HG02610 (cell line): ENCODE data around the gene TSPAN11.
"Not testable (repeated sequence)": the region's sequence is repeated elsewhere in the genome, so short reads cannot be mapped to it uniquely, and the experiment has no call there.

Experiments
- ATAC-seq: cut with Tn5 transposase; IDR thresholded peaks from one replicate; pipeline ENCODE4 v1.9.1; 2021; ENCODE audit warnings: mild to moderate bottlenecking, moderate library complexity; ENCODE audit not compliant: unreplicated experiment

TSPAN11 gene

DNA sequence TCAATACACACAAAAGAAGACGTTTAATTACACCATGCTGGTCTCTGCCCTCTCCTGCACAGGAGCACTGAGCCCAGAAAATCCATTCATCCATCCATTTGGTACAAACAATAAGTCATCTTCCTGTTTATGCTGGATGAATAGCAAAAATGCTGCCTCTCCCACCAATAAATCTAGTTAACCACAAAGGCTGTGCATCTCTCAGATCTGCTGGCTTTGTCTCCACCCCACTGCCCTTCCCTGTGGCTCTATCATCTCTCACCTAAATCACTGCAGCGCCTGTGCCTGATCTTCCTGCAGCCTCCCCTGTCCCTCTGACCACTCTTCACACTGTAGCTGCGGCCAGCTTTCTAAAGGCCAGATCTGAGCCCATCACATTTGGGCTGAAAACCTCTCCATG is 74.2 kb downstream of the TSPAN11 start:
- no peak for ATAC-seq

DNA sequence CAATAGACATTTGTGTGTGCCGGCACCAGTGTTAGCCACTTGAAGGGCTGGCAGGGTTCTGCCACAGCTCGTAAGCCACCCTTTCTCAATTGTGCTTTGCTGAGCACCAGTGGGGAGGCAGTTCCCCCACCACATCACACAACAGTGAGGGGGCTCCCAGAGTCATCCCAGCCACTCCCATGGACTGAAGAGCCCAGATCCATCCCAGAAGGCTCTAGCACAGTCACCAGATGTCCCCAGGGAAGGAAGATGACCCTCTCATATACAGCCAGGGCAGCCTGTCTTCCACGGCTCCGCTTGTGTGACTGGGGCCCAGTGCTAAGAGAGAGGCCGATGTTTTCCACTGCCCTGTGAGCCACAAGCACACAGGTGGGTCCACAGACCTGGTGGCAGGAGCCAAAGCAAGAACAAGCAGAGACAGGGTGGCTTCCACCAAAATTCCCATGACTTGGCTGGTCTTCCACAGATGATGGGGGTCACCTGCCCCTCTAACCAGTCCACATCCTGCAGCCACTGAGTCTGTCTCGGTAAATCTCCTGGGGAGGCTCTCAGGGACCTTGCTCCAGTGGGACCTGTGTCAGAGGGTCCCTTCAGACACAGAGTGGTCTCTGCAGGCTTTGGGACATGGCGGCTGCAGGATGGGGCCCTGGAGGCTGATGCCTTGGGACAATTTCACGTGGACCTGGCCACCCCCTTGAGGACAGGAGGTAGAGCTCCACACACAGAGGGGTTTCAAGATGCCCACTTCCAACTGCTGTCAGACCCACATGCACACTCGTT is 75.2 kb downstream of the TSPAN11 start:
- ATAC-seq: no peak

DNA sequence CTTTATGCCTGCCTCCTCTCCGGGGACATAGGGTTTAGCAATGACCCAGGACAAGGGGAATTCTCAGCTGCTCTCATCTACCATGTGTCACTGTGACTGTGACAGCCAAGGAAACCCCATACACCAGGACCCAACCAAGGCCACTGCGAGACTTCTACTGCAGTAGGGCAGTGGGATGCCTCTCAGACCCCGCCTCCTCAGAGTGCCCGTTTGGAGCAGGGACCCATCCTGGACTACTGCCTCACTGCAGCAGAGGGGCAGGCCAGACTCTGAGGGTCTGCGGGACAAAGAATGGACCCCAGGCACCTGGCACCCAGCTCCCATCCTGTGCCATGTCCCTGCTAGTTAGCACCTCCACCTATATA is 75.8 kb downstream of the TSPAN11 start:
- ATAC-seq: peak; percentile 51

DNA sequence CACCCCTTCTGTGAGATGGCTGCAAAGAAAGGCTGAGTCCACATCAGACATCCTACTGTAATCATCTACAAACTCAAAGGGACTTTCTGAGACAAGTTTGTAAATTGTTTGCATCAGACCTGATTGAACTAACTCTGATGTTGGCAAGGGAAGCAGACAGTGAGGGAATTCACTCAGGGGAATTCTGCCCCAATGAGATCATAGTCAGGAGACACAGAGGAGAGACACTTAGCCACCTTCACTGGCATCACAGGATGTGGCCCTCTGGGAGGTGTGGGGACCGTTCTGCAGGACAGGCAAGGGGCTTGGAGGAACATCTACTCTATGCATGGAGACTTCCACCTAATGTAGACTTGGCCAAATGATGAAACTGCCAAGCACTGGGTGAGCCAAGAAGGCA is 76.5 kb downstream of the TSPAN11 start:
- ATAC-seq: peak; percentile 73

DNA sequence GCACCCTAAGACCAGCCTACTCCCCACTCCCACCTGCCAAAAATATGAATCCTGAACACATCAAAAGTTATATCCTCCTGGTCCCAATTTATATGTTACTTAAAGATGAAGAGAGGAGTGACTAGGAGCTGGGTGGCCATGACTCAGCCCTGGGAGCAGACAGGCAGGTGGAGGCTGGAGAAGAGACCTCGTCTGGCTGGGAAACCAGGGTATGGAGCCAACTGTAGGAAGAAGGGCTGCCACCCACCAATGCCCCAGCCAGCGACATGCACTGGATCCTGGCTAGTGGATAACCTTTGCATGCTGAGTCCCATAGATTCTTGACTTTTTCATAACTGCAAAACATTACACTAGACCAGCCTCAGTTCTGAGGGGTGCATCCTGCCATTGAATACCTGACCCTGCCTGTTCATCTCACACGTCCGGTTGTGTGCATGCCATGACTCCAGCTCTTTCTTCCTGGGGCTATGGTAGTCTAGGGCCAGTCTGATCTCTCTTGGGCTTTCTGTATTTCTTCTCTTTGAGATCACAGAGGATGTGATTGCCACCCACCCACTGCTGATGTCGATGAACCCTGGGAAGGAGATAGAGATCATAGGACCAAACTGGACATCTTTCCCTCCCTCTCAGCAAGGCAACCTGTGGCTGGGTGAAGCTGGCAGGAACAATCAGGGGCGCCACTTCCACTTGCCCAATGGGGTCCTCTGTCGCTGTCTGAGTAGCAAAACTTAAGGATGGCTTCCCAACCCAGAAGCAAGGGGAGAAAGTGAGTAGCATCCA is 77.5 kb downstream of the TSPAN11 start:
- ATAC-seq: no peak

DNA sequence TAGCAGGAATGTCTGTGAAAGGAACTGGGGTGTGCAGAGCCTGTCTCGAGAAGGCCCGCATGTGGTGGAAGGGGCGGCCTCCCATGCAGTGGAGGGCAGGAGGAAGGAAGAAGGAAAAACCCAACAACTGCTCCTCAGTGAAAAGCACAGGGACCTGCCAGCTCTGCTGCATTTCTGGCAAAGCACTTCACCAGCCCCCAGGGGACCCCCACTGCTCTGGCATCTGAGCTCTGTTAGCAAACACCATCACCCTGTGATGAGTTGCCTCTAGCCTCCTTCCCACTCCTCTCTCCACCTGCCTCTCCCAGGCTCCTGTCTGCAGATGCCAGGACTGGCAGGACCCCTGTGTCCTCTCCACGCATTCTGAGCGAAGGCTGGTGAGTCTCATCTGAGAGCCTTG is 78.1 kb downstream of the TSPAN11 start:
- no peak for ATAC-seq

DNA sequence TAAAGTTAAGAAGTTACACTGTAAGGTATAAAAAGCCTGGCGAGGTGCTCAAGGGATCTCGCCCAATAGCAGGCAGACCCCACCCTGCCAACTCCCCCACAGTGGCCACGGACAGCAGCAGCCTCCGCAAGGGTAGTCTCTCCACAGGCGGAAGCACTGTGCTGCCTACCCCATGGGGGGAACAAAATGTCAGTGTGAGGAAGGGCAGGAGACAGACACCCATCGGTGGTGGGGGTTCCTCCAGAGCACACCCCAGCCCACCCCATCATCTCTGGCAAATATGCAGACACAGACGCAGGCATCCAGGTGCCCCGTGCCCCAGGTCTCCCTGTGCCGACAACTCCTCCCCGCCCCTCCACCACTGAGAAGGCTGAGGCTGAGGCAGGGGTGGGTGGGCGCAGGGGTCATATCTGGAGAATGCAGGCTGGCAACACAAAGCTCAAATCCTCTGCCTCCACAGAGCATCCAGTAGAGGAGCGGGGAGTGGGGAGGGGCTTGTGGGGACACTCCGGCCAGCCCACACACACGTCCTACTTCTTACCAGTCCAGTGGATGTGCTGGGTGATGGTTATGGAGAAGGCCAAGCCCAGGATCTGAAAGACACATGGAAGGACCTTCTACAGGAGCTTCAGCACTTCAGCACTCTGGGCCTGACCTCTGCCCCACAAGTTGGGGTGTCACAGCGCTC is 78.9 kb downstream of the TSPAN11 start:
- ATAC-seq: no peak

DNA sequence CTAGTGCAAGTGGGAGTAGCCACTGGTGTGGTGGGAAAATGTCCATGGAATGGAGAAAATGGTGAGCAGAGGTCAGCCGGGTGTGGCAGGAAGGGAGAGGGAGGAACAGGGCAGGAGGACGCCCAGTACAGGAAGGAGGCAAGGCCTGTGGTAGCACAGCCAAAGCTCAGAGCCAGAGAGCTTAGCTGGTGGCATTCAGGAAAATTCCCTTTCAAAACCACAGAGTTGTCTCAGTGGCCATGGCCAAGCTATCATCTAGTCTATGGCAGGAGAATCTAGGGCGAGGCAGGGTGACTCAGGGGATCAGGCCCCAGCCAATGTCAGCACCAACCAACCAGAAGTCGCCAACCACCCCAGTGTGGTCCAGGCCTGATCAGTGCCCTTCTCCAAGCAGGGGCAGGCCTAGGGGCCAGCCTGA is 79.4 kb downstream of the TSPAN11 start:
- no peak for ATAC-seq

DNA sequence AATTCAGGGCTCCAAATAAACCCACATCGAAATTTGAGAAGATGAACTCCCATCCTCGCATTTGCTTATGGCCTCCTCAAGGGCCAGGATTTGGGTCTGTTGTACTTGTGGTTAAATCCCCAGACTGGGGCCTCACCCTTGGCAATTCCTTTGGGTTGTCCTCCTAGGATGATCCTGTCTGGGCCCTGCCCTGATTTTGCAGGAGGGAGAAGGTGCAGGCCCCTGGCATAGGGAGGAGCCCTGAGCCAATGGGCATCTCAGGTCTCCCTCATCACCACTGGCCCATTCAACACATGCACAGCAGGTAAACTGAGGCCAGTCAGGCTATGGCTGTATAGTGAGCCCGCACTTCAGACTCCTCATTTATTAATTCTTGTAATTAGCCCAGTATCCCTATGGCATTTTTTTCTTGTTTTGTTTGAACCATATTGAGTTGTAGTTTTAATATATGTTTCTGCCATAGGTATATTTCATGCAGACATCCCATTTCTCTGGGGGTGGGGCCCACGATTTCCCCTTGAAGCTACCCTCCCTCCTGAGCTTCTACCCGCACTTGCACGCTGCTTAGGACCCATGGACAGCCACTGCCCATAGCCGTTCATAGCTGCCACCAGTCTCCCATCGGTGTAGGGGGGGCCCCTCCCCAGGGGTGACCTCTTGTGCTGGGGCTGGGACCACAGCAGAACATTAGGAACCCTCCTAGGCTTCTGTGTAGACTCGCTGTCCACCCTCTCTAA is 80.0 kb downstream of the TSPAN11 start:
- no peak for ATAC-seq

DNA sequence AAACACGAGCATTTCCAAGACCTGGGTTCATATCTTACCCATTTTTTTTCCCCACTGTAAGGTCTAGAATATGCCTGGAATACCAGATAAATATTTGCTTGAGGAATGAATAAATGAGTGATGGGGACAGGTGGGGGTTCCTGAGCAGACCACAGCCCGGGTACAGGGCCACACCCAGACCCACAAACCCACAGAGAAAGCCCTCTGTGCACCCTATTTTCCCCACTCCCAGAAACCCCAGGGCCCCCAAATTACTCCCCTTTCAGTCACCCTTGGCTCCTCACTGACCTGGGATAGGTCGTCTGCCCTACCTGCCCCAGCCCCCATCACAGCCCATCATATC is 80.6 kb downstream of the TSPAN11 start:
- no peak for ATAC-seq

DNA sequence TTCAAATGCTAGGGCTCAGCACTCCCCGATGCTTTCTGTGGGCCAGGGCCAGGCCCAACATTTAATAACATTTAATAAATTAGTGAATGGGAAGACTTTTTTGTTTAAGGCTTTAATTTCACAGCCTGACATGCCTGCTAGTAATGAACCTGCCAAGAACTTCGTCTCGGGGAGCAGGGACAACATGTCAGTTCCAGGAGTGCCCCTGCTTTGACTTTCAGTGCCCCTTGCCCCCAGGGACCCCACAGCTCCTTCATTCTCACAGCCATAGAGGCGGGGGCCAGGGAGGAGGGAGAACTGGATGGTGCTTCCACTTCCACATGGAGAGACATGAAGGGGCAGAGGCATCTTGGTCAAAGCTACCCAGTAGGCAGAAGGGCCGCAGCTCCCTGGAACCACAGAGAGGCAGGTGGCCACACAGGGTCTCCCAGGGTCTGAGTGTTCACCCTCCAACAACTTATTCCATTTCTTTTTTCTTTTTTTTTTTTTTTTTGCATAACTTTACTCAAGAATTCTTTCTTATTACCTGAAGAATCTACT is 81.2 kb downstream of the TSPAN11 start:
- ATAC-seq: no peak

DNA sequence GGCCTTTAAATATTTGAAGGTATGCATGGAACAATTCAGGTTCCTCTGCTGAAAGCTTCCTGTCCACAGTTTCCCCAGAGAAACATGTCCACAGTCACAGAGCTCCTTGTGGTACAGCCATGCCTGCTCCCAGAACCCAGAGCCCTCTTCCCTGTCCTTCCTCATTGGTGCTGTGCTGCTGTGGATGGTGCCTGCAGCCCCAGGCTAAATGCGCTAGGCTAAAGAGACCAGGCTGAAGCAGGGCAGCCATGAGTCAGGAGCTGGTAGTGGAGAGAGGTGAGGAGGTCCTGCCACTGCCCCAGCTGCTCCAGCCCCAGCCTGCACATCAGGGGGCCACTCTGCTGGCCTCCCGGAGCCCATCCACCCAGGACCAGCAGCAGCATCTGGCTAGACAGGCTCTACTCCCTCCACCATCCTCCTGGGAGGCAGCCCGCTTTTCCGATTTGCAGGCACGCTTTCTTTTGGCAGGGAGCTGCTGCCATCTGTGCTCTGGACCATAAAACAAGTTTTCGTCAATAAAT is 81.8 kb downstream of the TSPAN11 start:
- ATAC-seq: no peak

DNA sequence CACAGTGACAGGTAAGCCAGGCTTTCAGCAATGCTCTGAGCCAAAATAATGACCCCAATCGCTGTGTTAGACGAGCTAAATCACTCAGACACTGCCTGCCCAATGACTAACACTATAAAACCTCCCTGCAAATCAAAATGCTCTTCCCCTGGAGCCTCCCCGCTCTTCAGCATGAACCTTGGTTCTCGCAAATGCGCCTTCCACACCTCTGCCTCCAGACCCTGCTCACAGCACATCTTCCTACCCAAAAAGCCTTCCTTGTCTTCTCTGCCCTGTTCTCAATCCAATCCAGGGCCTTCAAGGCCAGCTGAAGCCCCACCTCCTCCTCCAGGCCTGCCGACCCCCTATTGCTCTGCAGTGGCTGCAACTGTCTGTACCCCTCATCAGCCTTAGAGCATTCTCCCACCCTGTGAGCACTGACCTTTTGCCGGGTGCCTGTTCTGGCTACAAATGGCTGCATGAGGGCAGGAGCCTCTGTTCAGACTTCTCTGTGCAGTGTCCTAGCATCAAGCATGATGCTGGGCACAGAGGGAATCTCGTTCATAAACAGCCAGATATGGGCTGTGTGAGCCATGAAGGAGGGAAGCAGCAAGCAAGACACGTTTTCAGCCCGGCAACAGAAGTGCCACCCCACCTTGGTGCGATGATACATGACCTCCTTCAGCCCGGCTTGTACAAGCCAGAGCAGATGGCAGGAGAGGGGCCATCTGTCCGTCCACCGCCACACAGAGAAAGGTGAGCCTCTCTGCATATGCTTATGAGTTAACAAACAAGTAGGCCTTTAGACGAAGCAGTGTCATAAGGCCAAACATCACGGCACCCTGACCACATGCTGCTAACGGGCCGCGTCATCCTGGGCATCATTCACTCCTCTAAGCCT is 82.7 kb downstream of the TSPAN11 start:
- ATAC-seq: no peak

DNA sequence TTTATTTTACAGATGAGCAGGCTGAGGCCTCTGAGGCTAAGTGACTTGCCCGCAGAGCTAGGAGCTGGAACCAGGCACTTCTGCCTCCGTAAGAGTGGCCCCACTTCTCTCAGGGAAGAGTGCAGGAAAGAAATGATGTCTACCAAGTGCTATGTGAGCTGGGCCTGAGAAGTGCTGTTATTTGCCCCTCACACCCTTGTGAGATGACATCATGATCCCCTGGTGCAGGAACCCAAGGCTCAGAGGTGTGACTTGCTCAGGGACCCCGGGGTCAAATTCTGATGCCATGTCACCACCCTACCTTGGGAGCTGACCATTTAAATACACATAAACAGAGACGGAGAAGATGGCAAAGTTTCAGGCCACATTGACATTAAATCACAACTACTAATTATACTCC is 83.4 kb downstream of the TSPAN11 start:
- ATAC-seq: no peak

DNA sequence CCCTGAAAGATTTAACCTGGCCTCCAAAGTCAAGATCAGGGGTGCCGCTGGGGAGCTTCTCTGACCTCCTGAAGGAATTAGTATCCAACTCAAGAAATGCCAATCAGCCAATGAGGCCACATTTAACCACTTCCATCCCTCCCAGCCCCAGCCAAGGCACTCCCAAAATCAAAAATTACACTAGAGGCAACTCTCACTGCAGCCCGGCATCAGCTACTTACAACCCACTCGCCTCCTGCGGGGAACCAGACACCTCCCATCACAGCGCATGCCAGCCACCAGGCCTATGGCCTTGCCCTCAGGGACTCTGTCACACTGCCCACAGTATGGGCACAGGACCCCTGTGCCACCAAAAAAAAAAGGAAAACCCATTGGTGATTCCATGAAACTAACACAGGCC is 84.8 kb downstream of the TSPAN11 start:
- no peak for ATAC-seq

DNA sequence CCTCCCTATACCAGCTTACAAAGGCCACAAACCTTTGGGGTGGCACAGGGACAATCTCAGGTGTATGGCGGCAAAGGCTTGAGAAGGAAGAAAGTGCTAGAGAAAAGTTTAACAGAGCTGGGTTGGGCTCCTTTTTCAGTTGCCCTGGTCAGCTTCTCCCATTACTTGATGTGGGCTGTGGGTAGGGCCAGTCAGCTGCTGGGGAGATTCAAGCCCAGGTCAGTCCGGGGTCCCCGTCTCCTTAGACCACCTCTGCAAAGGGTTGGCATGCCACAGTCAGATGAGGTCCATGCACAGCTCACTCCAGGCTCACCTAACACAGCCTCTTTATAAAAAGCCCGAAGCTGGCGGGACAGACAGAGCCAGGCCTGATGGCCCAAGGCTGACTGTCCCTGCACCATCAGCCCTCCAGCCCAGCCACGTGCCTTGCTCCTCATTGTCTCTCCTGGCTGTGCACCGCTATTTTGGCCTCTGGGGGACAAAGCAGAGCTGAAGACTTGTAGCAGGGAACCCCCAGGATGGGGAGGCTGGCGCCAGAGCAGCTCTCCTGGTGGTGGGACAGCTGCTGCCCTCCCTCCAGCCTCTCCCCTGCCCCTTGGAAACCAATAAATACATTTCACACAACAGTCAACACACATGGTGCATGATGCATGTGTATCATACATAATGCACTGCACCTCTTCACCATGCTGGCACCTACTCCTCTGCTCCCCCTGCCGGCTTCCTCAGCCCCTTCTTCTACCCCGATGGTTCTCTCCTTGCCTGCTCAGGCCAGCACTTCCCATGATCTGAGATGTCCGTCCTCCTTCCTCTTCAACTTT is 85.4 kb downstream of the TSPAN11 start:
- ATAC-seq: no peak

DNA sequence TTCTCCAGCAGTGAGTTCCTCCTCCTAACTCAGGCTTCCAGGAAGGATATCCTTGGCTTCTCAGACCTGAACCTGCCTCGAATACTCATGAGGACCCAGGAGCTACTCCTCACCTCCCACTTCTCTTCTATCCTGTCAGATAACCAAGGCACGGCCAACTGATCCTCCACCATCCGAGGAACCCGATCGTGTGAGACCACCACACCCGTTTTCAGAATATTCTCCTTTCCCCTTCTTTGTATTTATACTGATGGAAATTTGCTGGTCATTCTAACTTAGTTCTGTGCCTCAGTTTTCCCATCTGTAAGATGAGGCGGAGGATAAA is 86.0 kb downstream of the TSPAN11 start:
- not testable (repeated sequence) for ATAC-seq

DNA sequence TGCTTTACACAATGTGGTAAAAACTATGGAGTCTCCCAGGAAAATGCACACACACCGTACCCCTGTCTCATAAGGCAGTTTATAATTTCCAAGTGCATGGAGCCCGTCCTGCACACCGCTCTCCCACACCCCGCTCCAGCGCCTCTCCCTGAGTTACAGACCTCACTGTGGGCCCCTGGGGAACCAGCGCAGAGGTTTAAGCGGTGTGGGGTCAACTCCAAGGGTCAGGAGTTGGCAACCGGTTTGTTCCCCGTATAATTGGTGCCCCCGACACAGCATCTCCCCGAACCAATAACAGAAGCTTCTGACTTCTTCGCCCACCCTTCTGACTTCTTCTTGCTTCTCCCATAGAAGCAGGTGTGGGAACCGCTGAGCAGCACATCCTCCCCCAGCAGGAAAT is 88.7 kb downstream of the TSPAN11 start:
- ATAC-seq: no peak

DNA sequence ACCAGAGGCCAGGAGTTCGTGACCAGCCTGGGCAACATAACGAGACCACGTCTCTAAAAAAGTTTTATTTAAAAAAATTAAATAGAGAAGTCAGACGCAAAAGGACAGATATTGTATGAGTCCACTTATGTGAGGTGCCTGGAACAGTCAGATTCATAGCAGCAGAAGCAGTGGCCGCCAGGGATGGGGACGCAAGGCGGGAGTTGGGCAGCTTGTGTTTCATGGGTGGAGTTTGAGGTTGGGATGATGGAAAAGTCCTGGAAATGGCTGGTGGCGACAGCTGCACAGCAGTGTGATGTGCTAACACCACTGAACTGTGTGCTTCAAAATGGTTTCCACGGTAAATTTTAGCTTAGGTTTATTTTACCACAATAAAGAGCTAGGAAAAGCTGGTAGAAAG is 89.5 kb downstream of the TSPAN11 start:
- ATAC-seq: no peak
